ENCODE results near the gene ZSCAN1. TPM values are rescaled to one million over a fixed set of nuclear protein-coding genes. Genes with fewer than 3 reads are reported as not detected.

Gene ZSCAN1
- total RNA-seq, 4 donors from 2014 or later = not detected

DNA sequence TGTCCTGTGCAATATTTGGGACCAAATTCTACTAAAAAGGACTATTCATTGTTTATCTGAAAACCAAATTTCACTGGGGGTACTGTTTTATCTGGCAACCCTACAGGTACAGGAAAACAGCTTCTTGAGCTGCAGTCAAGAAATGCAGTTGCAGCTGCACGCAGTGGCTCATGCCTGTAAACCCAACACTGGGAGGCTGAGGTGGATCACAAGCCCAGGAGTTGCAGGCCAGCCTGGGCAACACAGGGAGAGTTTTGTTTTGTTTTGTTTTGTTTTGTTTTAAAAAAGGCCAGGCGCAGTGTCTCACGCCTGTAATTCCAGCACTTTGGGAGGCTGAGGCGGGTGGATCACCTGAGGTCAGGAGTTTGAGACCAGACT, 11.6 kb upstream of the ZSCAN1 start:
- TF ChIP-seq, protein P1, sequence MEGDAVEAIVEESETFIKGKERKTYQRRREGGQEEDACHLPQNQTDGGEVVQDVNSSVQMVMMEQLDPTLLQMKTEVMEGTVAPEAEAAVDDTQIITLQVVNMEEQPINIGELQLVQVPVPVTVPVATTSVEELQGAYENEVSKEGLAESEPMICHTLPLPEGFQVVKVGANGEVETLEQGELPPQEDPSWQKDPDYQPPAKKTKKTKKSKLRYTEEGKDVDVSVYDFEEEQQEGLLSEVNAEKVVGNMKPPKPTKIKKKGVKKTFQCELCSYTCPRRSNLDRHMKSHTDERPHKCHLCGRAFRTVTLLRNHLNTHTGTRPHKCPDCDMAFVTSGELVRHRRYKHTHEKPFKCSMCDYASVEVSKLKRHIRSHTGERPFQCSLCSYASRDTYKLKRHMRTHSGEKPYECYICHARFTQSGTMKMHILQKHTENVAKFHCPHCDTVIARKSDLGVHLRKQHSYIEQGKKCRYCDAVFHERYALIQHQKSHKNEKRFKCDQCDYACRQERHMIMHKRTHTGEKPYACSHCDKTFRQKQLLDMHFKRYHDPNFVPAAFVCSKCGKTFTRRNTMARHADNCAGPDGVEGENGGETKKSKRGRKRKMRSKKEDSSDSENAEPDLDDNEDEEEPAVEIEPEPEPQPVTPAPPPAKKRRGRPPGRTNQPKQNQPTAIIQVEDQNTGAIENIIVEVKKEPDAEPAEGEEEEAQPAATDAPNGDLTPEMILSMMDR (IDR thresholded peaks at IDR 0.05; ENCODE audit: low read depth) = no peak

DNA sequence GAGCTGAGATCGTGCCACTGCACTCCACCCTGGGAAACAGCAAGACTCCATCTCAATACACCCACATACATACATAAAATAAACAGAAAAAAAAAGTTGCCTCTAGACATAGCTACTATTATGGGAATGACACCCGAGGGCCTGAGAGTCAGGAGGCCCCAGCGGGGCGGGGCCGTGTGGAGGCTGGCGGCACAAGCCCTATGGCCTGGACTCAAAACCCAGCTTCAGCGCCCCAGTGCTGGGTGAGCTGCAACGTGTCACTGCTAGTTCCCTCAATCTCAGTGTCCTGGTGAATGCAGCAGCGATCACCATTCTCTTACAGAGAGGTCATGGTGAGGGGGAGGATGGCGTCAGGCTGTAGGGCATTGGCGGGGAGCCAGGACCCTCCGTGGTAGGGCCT, 9.2 kb upstream of the ZSCAN1 start:
- TF ChIP-seq, protein P1 (IDR thresholded peaks at IDR 0.05; ENCODE audit: low read depth) = no peak

DNA sequence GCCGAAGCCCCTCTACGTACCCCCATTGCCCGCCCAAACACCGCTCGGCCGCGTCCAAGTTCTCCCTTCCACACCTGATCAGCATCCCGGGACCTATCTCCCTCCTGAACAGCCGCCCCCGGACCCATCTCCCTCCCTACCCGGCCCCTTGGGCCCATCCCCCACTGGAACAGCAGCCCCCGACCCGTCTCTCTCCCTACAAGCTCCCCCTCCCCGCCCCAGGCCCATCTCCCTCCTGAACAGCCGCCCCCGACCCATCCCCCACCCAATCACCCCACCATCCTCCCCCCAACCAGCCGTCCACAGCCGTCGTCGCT, 610 bp downstream of the ZSCAN1 start:
- TF ChIP-seq, protein P1 (IDR thresholded peaks at IDR 0.05; ENCODE audit: low read depth) = no peak

DNA sequence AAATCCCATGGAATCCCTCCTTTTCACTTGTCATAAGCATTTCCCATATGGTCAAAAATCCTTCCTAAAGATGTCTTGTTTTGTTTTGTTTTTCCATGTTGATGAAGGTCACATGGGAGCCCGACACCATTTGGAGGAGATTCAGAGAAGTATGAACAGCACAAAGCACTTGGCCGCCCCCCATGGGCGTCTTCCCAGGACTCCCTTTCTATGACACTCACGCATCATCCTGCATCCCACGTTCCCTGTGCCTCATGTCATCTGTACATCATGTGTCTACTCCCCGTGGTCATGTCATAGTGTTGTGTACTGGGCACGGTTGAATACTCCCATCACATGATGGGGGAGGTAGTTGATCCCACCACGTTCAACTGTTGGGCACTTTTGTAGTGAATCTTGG, 2.0 kb downstream of the ZSCAN1 start:
- TF ChIP-seq, protein P1 (IDR thresholded peaks at IDR 0.05; ENCODE audit: low read depth) = no peak

DNA sequence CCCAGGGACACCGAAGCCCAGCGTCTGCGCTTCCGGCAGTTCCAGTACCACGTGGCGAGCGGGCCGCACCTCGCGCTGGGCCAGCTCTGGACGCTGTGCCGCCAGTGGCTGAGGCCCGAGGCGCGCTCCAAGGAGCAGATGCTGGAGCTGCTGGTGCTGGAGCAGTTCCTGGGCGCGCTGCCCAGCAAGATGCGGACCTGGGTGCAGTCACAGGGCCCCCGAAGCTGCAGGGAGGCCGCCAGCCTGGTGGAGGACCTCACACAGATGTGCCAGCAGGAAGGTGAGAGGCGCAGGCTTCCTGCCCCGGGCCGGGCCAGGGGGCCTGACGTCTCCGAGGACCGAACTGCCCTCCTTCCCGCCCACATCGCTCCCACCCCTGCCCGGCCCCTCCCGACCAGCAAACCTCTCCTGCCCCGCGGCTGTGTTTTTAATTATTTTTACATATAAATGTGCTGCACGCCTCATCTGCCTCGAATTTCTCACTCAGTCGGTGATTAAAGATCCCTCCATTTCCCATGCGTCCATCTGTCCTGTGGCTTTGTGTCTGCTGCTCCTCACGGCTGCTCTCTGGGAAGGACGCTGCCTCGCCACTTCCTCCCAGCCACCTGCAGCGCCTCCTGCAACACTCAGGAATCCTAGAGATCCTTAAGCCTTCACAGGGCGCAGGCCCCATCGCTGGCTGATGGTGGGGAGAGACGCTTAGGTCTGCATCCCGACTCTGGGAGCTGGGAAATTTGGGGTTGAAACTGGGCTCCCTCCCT, 4.3 kb downstream of the ZSCAN1 start:
- TF ChIP-seq, protein P1 (IDR thresholded peaks at IDR 0.05; ENCODE audit: low read depth) = no peak

DNA sequence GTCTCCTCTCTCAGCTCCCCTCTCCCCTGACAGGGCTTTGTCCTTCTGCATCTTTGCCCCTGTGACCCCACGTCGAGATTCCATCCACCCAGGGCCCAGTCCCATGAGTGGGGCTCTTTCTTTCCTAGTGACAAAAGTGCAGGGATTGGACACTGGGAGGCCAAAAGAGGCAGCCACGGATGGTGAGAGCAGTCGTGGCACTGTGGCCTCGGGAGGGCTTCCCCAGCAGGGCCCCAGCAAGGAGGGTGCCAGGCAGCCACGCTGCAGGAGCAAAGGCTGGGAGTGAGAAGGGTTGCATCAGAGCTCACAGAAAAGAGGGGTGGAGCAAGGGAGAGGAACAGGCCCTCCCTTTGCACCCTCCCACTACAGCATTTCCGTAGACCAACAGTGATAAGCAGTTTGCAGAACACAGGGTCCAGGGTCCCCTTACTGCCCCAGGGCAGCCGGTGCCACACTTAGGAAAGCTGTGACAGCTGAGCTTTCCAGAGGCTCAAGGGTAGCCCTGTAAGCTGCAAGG, 4.9 kb downstream of the ZSCAN1 start:
- TF ChIP-seq, protein P1 (IDR thresholded peaks at IDR 0.05; ENCODE audit: low read depth) = no peak

DNA sequence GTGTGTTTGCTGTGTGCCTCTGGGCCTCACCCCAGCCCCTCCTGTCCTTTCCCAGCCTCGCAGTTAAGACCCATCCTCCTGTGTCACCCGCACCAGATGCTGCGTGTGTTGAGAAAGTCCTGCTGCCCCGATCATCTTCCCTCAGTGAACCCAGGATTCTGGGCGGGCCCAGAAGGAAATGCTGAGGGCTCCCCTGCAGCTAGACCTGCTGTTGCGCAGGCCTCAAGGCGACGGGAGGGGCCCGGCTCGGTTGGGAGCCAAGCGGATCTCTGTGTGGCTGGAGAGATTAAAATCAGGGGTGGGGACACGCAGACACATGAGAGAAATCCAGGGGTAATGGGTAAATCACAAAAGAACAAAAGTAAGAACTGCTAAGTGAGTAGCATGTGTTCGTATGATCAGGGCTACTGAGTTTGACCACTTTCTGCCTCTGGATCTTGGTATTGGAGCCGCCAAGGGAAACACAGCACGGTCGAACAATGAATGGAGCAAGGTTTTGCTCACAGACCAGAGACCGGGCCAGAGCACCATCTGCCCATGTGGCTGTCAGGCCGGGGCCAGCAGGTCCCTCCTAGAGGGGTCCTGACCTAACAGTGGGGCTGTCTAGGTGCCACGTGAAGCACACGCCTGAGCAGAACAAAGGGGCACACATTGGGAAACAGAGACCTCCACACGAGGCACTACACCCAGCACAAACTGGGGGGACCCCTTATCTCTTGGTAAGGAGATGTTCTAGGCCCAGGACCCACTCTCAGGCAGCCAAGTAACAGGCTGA, 7.1 kb downstream of the ZSCAN1 start:
- TF ChIP-seq, protein P1 (IDR thresholded peaks at IDR 0.05; ENCODE audit: low read depth) = no peak
